PC-3 (cell line): ENCODE data around the gene CHID1.

Experiments used
- EZH2 ChIP-seq: fragments of 300-600 bp; sonication (generic); IDR thresholded peaks from one replicate; pipeline ENCODE4 v1.6.1; 2017; ENCODE audit warnings: antibody characterized with exemption, mild to moderate bottlenecking, low read length; ENCODE audit not compliant: unreplicated experiment
- EZH2phosphoT487 ChIP-seq: fragments of 300-600 bp; sonication (generic); IDR thresholded peaks from 2 replicates; pipeline ENCODE4 v1.6.1; 2018; ENCODE audit warnings: mild to moderate bottlenecking, antibody characterized with exemption, low read length, borderline replicate concordance

DNA sequence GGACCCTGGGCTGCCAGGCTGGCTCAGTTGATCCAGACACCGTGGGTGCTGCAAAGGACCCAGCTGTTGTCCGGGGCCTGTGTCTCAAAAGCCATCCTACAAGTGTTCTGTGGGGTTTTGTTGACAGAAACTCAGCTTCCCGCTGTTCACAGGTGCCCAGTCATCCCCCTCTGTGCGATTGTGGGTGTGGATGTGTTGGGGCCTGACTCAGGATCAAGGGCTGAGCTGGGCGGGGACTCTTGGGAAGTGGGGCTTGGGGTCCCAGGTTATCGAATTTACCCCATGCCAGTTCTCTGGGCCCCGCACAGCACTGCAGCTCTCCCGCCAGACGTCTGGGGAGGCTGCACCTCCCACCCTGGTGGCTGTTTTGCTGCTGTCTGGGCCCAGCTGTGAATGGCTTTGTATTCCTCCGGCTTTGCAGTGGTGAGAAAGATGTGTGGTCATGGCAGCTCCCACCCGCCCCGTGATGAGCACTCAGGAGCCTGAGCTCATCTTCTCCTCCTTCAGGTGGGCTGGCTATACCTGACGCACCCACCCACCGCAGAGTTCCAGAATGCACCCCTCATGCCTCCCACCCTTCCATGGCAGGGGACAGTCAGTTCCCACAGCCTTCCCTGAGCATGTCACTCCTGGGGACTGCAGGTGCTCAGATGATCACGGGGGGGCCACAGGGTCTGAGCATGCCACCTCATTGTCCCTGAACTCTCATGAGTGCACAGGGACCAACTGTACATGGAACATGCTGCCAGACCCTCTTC lies 11.5 kb upstream of the CHID1 start:
- TF ChIP-seq EZH2phosphoT487 (no peak), EZH2 (no peak)
